IPS-NIHi7 (cell line): Measurements from ENCODE around the gene CNOT6L.
A peak's percentile ranks its signal among the peaks of the same experiment; 100 is the strongest.

Experiments used
- DNase-seq: peaks from one replicate; pipeline ENCODE4 v3.0.0; 2012; ENCODE audit warnings: mixed read lengths; ENCODE audit errors: extremely low spot score

CNOT6L gene

GRCh38 chr4:77820649-77821561 lies 1.7 kb upstream of the CNOT6L start:
- no peak for DNase-seq

- DNase-seq, result peak; percentile 92
Observed at GRCh38 chr4:77819843-77820648, 878 bp upstream of the CNOT6L start.

- no peak for DNase-seq
Observed at GRCh38 chr4:77819404-77819842, 255 bp upstream of the CNOT6L start.

GRCh38 chr4:77818073-77818601 lies 1.0 kb downstream of the CNOT6L start:
- peak; percentile 76 for DNase-seq

GRCh38 chr4:77817304-77818072 lies 1.7 kb downstream of the CNOT6L start:
- DNase-seq, result no peak

GRCh38 chr4:77816546-77816945 lies 2.6 kb downstream of the CNOT6L start:
- no peak for DNase-seq

GRCh38 chr4:77815636-77816035 lies 3.5 kb downstream of the CNOT6L start:
- no peak for DNase-seq

- DNase-seq, result no peak
Observed at GRCh38 chr4:77805840-77806239, 13.3 kb downstream of the CNOT6L start.

- no peak for DNase-seq
Observed at GRCh38 chr4:77804471-77804870, 14.7 kb downstream of the CNOT6L start.

GRCh38 chr4:77802402-77802801 lies 16.8 kb downstream of the CNOT6L start:
- DNase-seq, result no peak

- DNase-seq, result no peak
Observed at GRCh38 chr4:77801260-77801608, 17.9 kb downstream of the CNOT6L start.

GRCh38 chr4:77800483-77801259 lies 18.5 kb downstream of the CNOT6L start:
- no peak for DNase-seq

- no peak for DNase-seq
Observed at GRCh38 chr4:77800077-77800476, 19.1 kb downstream of the CNOT6L start.

- DNase-seq, result no peak
Observed at GRCh38 chr4:77798385-77798784, 20.8 kb downstream of the CNOT6L start.

- no peak for DNase-seq
Observed at GRCh38 chr4:77797239-77797638, 21.9 kb downstream of the CNOT6L start.

- no peak for DNase-seq
Observed at GRCh38 chr4:77795326-77795725, 23.8 kb downstream of the CNOT6L start.

- no peak for DNase-seq
Observed at GRCh38 chr4:77790146-77790545, 29.0 kb downstream of the CNOT6L start.

GRCh38 chr4:77788990-77789389 lies 30.2 kb downstream of the CNOT6L start:
- no peak for DNase-seq

GRCh38 chr4:77787969-77788368 lies 31.2 kb downstream of the CNOT6L start:
- no peak for DNase-seq

- no peak for DNase-seq
Observed at GRCh38 chr4:77785669-77786068, 33.5 kb downstream of the CNOT6L start.

GRCh38 chr4:77783895-77784294 lies 35.3 kb downstream of the CNOT6L start:
- DNase-seq, result no peak
